MCF 10A (cell line): Measurements from ENCODE around the gene PPM1E. TPM values are rescaled to one million over a fixed set of nuclear protein-coding genes. Genes with fewer than 3 reads are reported as not detected.

Experiments used
- BruUV-seq: library from RNA; stranded (reverse); fragments of 400-500 nt; replicated peaks from 2 replicates; lab custom pipeline; 2021; lab: Mats Ljungman, UMichigan
- CTCF ChIA-PET: fragments of 300-600 bp; sonication (Branson Sonifier 250); formaldehyde crosslinking; extraction: SDS; loops from one replicate; lab custom pipeline; 2021; ENCODE audit warnings: antibody characterized with exemption, inconsistent platforms; lab: Yijun Ruan, JAX
- POLR2A ChIA-PET: fragments of 300-600, 350-650 bp; sonication (Branson Sonifier 250); formaldehyde crosslinking; extraction: SDS; loops from one replicate; lab custom pipeline; 2020; ENCODE audit warnings: antibody characterized with exemption, inconsistent platforms; lab: Yijun Ruan, JAX
- DNase-seq: peaks from one replicate; pipeline ENCODE4 v3.0.0-alpha.2; 2018; ENCODE audit not compliant: unreplicated experiment
- H3K27ac Mint-ChIP-seq: one replicate; pipeline ENCODE4 v1.8.0; 2022; ENCODE audit warnings: mild to moderate bottlenecking, low read depth, mixed read lengths; ENCODE audit not compliant: unreplicated experiment
- H3K27me3 Mint-ChIP-seq: one replicate; pipeline ENCODE4 v1.8.0; 2022; ENCODE audit warnings: mixed read lengths; ENCODE audit not compliant: insufficient read depth, unreplicated experiment
- H3K36me3 Mint-ChIP-seq: one replicate; pipeline ENCODE4 v1.8.0; 2022; ENCODE audit warnings: mild to moderate bottlenecking, moderate library complexity, mixed read lengths; ENCODE audit not compliant: insufficient read depth, unreplicated experiment
- H3K4me1 Mint-ChIP-seq: one replicate; pipeline ENCODE4 v1.8.0; 2022; ENCODE audit warnings: mixed read lengths; ENCODE audit not compliant: insufficient read depth, unreplicated experiment
- H3K4me3 Mint-ChIP-seq: one replicate; pipeline ENCODE4 v1.8.0; 2022; ENCODE audit warnings: mild to moderate bottlenecking, moderate library complexity, mixed read lengths; ENCODE audit not compliant: unreplicated experiment
- H3K9me3 Mint-ChIP-seq: one replicate; pipeline ENCODE4 v1.8.0; 2022; ENCODE audit warnings: mixed read lengths; ENCODE audit not compliant: unreplicated experiment
- CTCF ChIP-seq: fragments of 200-600 bp; IDR thresholded peaks from one replicate; pipeline ENCODE4 v1.8.0; 2022; ENCODE audit warnings: antibody characterized with exemption, mild to moderate bottlenecking; ENCODE audit not compliant: unreplicated experiment
- intact Hi-C: fragments of 100-400 bp; cut with micrococcal nuclease; formaldehyde crosslinking; loops from 2 replicates; pipeline ENCODE4 v1.14.1; 2022
- total RNA-seq: library from RNA; stranded (reverse); gene quantifications from 2 replicates; pipeline ENCODE4 v1.2.3, GENCODE V29; 2022

PPM1E gene
- total RNA-seq, 1 experiment from 2014 or later, result 0.65 TPM

- no peak for TF ChIP-seq CTCF
- POLR2A ChIA-PET, result interaction anchor here (0.8 kb wide), 1 partner anchor 13 kb away, joined by 3 read pairs; no protein-coding TSS in a partner anchor
- no peak overlapping the region for H3K27ac Mint-ChIP-seq
- no peaks in the 10 kb centered on the region for H3K36me3 Mint-ChIP-seq
- CTCF ChIA-PET, result no interaction called here
- no peaks in the 10 kb centered on the region for H3K4me1 Mint-ChIP-seq
- H3K27me3 Mint-ChIP-seq, result no peaks in the 10 kb centered on the region
- DNase-seq, result no peak
- no peaks in the 10 kb centered on the region for H3K9me3 Mint-ChIP-seq
- intact Hi-C loops, result no loop called here
- H3K4me3 Mint-ChIP-seq, result no peak overlapping the region
- BruUV-seq, result no TSS peak
Observed at GRCh38 chr17:58965221-58965620, 209.6 kb downstream of the PPM1E start.

GRCh38 chr17:58966208-58966607 is 210.6 kb downstream of the PPM1E start:
- no TSS peak for BruUV-seq
- intact Hi-C loops, result no loop called here
- Mint-ChIP-seq H3K36me3 (no peaks in the 10 kb centered on the region), H3K4me3 (no peak overlapping the region), H3K27ac (no peak overlapping the region), H3K27me3 (no peaks in the 10 kb centered on the region), H3K9me3 (no peaks in the 10 kb centered on the region), H3K4me1 (no peaks in the 10 kb centered on the region)
- POLR2A ChIA-PET, result interaction anchor here (0.6 kb wide), 1 partner anchor 273 kb away, joined by 3 read pairs; the partner anchor contains the start of gene RAD51C
- DNase-seq, result no peak
- CTCF ChIA-PET, result no interaction called here
- no peak for TF ChIP-seq CTCF

- H3K36me3 Mint-ChIP-seq, result no peaks in the 10 kb centered on the region
- ChIA-PET POLR2A (no interaction called here), CTCF (no interaction called here)
- no peak for TF ChIP-seq CTCF
- H3K27me3 Mint-ChIP-seq, result no peaks in the 10 kb centered on the region
- H3K9me3 Mint-ChIP-seq, result no peaks in the 10 kb centered on the region
- no peak overlapping the region for H3K4me3 Mint-ChIP-seq
- no peaks in the 10 kb centered on the region for H3K4me1 Mint-ChIP-seq
- intact Hi-C loops, result no loop called here
- DNase-seq, result no peak
- no TSS peak for BruUV-seq
- no peak overlapping the region for H3K27ac Mint-ChIP-seq
Observed at GRCh38 chr17:58968426-58969061, 212.9 kb downstream of the PPM1E start.

GRCh38 chr17:58969156-58969555 is 213.5 kb downstream of the PPM1E start:
- intact Hi-C loops, result no loop called here
- TF ChIP-seq CTCF, result no peak
- no peaks in the 10 kb centered on the region for H3K9me3 Mint-ChIP-seq
- H3K27ac Mint-ChIP-seq, result no peak overlapping the region
- no peak for DNase-seq
- no peak overlapping the region for H3K4me3 Mint-ChIP-seq
- ChIA-PET CTCF (no interaction called here), POLR2A (no interaction called here)
- no peaks in the 10 kb centered on the region for H3K27me3 Mint-ChIP-seq
- H3K4me1 Mint-ChIP-seq, result no peaks in the 10 kb centered on the region
- no TSS peak for BruUV-seq
- no peaks in the 10 kb centered on the region for H3K36me3 Mint-ChIP-seq
